H1 (cell line): ENCODE measurements around the gene AGRN. TPM values are rescaled to one million over a fixed set of nuclear protein-coding genes. Genes with fewer than 3 reads are reported as not detected.

Source experiments
- CTCF ChIA-PET: fragments of 300-600 bp; sonication (Branson Sonifier 250); formaldehyde crosslinking; loops from one replicate; lab custom pipeline; 2021; ENCODE audit not compliant: partially characterized antibody; lab: Charles Lee
- POLR2A ChIA-PET: fragments of 300-600 bp; sonication (Branson Sonifier 250); formaldehyde crosslinking; loops from one replicate; lab custom pipeline; 2021; ENCODE audit warnings: inconsistent platforms; ENCODE audit not compliant: partially characterized antibody; lab: Charles Lee
- DNase-seq, 2 experiments: peaks; one replicate each; pipeline versions ENCODE4 v3.0.0 to v3.0.0-alpha.2; 2010 to 2022; ENCODE audit warnings: low spot score in 2 of 2, low read depth in 1 of 2, mixed read lengths in 1 of 2
- FAIRE-seq: peaks from 2 replicates; lab custom pipeline; 2011; peaks lifted over from hg19 to GRCh38; lab: Jason Lieb, UNC
- H2AFZ ChIP-seq: 2 replicates; pipeline ENCODE4 v1.8.1; 2012; ENCODE audit warnings: low read length, inconsistent platforms
- H2AK5ac ChIP-seq: 2 replicates; pipeline ENCODE4 v1.6.1; 2013; ENCODE audit warnings: low read depth, low read length
- H2BK120ac ChIP-seq: replicated peaks from 2 replicates; pipeline ENCODE3; 2013; ENCODE audit warnings: low read depth, low read length, inconsistent platforms
- H2BK12ac ChIP-seq: 2 replicates; pipeline ENCODE4 v1.6.1; 2013; ENCODE audit warnings: low read depth, low read length
- H2BK15ac ChIP-seq: 2 replicates; pipeline ENCODE4 v1.6.1; 2013; ENCODE audit warnings: low read length
- H2BK20ac ChIP-seq: 2 replicates; pipeline ENCODE4 v1.6.1; 2013; ENCODE audit warnings: low read length
- H2BK5ac ChIP-seq: 2 replicates; pipeline ENCODE4 v1.6.1; 2013; ENCODE audit warnings: low read depth, low read length
- H3K14ac ChIP-seq: 2 replicates; pipeline ENCODE4 v1.6.1; 2013; ENCODE audit warnings: inconsistent platforms; ENCODE audit not compliant: insufficient read length
- H3K18ac ChIP-seq: 2 replicates; pipeline ENCODE4 v1.6.1; 2013; ENCODE audit warnings: low read length; ENCODE audit errors: extremely low read depth
- H3K23ac ChIP-seq: 2 replicates; pipeline ENCODE4 v1.6.1; 2013; ENCODE audit warnings: inconsistent platforms; ENCODE audit not compliant: insufficient read length
- H3K23me2 ChIP-seq: 2 replicates; pipeline ENCODE4 v1.6.1; 2013; ENCODE audit warnings: low read depth, low read length
- H3K27ac ChIP-seq: 2 replicates; pipeline ENCODE4 v1.6.1; 2011; ENCODE audit warnings: low read depth, low read length, inconsistent platforms
- H3K27me3 ChIP-seq, 4 experiments: replicated peaks in 1 of 4; 1 replicate in 1 of 4; 2 replicates in 3 of 4; pipeline versions ENCODE4 v1.6.1 to v1.8.1; 2011 to 2013; ENCODE audit warnings: low read length in 3 of 4, mild to moderate bottlenecking in 3 of 4, inconsistent platforms in 2 of 4, mixed read lengths in 2 of 4, moderate library complexity in 1 of 4; ENCODE audit not compliant: control insufficient read depth in 3 of 4, insufficient read depth in 3 of 4; ENCODE audit errors: extremely low read depth in 1 of 4
- H3K36me3 ChIP-seq, 4 experiments: 2 replicates each; pipeline versions ENCODE4 v1.6.1 to v1.8.1; 2011 to 2013; ENCODE audit warnings: mild to moderate bottlenecking in 4 of 4, low read length in 3 of 4, moderate library complexity in 2 of 4, control low read depth in 1 of 4, inconsistent platforms in 1 of 4; ENCODE audit not compliant: insufficient read depth in 4 of 4, control insufficient read depth in 2 of 4
- H3K4ac ChIP-seq: replicated peaks from 2 replicates; pipeline ENCODE3; 2013; ENCODE audit warnings: low read length, low read depth, mixed read lengths, inconsistent platforms; ENCODE audit not compliant: insufficient read length
- H3K4me1 ChIP-seq, 4 experiments: replicated peaks in 1 of 4; 1 replicate in 1 of 4; 2 replicates in 3 of 4; pipeline versions ENCODE4 v1.6.1 to v1.8.1; 2011 to 2013; ENCODE audit warnings: low read length in 3 of 4, inconsistent platforms in 2 of 4, mixed read lengths in 1 of 4; ENCODE audit not compliant: insufficient read depth in 4 of 4, control insufficient read depth in 3 of 4
- H3K4me2 ChIP-seq, 2 experiments: 2 replicates each; pipeline versions ENCODE4 v1.6.1 to v1.8.1; 2011 to 2013; ENCODE audit warnings: low read depth in 2 of 2, low read length in 2 of 2, control low read depth in 1 of 2, inconsistent platforms in 1 of 2, mild to moderate bottlenecking in 1 of 2; ENCODE audit not compliant: insufficient read depth in 1 of 2
- H3K4me3 ChIP-seq, 4 experiments: fragments of 200-600, 300-600 bp in 1 of 4; sonication (generic), shearing (Covaris generic), sonication (Bioruptor Twin) in 1 of 4; 2 replicates each; pipeline versions ENCODE4 v1.5.1 to v1.8.1; 2011 to 2016; ENCODE audit warnings: low read length in 4 of 4, low read depth in 3 of 4, control low read depth in 2 of 4, inconsistent platforms in 2 of 4, mild to moderate bottlenecking in 2 of 4, mixed read lengths in 1 of 4, moderate library complexity in 1 of 4; ENCODE audit not compliant: insufficient read depth in 2 of 4; ENCODE audit errors: extremely low read depth in 1 of 4
- H3K56ac ChIP-seq: replicated peaks from 2 replicates; pipeline ENCODE3; 2013; ENCODE audit warnings: low read depth, mild to moderate bottlenecking, mixed read lengths, low read length, inconsistent platforms; ENCODE audit not compliant: insufficient read length
- H3K79me1 ChIP-seq: 2 replicates; pipeline ENCODE4 v1.6.1; 2013; ENCODE audit warnings: low read depth, low read length, control low read depth
- H3K79me2 ChIP-seq, 2 experiments: 2 replicates each; pipeline versions ENCODE4 v1.6.1 to v1.8.1; 2012 to 2013; ENCODE audit warnings: low read length in 2 of 2, mild to moderate bottlenecking in 2 of 2, inconsistent platforms in 1 of 2; ENCODE audit not compliant: insufficient read depth in 2 of 2, control insufficient read depth in 1 of 2
- H3K9ac ChIP-seq, 4 experiments: replicated peaks in 1 of 4; 1 replicate in 1 of 4; 2 replicates in 3 of 4; pipeline versions ENCODE4 v1.6.1 to v1.8.1; 2011 to 2013; ENCODE audit warnings: low read depth in 3 of 4, low read length in 3 of 4, control low read depth in 2 of 4, mild to moderate bottlenecking in 2 of 4, moderate library complexity in 2 of 4, inconsistent platforms in 1 of 4; ENCODE audit errors: extremely low read depth in 1 of 4
- H3K9me3 ChIP-seq, 2 experiments: 2 replicates each; pipeline versions ENCODE4 v1.6.1 to v1.8.1; 2012 to 2013; ENCODE audit warnings: mild to moderate bottlenecking in 2 of 2, moderate library complexity in 2 of 2, control low read depth in 1 of 2, inconsistent platforms in 1 of 2, low read depth in 1 of 2, low read length in 1 of 2, mixed read lengths in 1 of 2; ENCODE audit not compliant: insufficient read depth in 2 of 2
- H4K20me1 ChIP-seq, 2 experiments: replicated peaks in 1 of 2; 2 replicates each; pipeline versions ENCODE3 to v1.8.1; 2011 to 2013; ENCODE audit warnings: inconsistent platforms in 2 of 2, low read length in 2 of 2, mild to moderate bottlenecking in 1 of 2; ENCODE audit not compliant: insufficient read depth in 2 of 2, control insufficient read depth in 1 of 2
- H4K5ac ChIP-seq: 2 replicates; pipeline ENCODE4 v1.6.1; 2013; ENCODE audit warnings: low read length, low read depth, mixed read lengths, inconsistent platforms; ENCODE audit not compliant: insufficient read length
- H4K8ac ChIP-seq: 2 replicates; pipeline ENCODE4 v1.8.0; 2013; ENCODE audit warnings: mild to moderate bottlenecking, moderate library complexity, low read length, inconsistent platforms; ENCODE audit not compliant: insufficient read depth; ENCODE audit errors: extremely low read depth
- H4K91ac ChIP-seq: replicated peaks from 2 replicates; pipeline ENCODE3; 2013; ENCODE audit warnings: low read length, mixed read lengths, inconsistent platforms; ENCODE audit not compliant: insufficient read length
- BACH1 ChIP-seq: IDR thresholded peaks from 2 replicates; pipeline ENCODE4 v1.6.1; 2012; ENCODE audit warnings: low read length, improper control_type of control experiment
- EP300 ChIP-seq, 2 experiments: IDR thresholded peaks; 1 replicate in 1 of 2; 2 replicates in 1 of 2; pipeline ENCODE4 v1.6.1; 2011 to 2012; ENCODE audit warnings: low read depth in 2 of 2, low read length in 2 of 2, mild to moderate bottlenecking in 2 of 2, borderline replicate concordance in 1 of 2, inconsistent platforms in 1 of 2, moderate library complexity in 1 of 2
- EZH2 ChIP-seq: fragments of 200-600 bp; sonication (generic); IDR thresholded peaks from 2 replicates; pipeline ENCODE4 v1.7.1; 2012; ENCODE audit warnings: low read depth, mild to moderate bottlenecking, moderate library complexity, low read length, inconsistent platforms; ENCODE audit not compliant: severe bottlenecking
- GTF2F1 ChIP-seq: IDR thresholded peaks from 2 replicates; pipeline ENCODE4 v1.6.1; 2012; ENCODE audit warnings: low read depth, low read length, improper control_type of control experiment, borderline replicate concordance
- HDAC6 ChIP-seq: IDR thresholded peaks from one replicate; pipeline ENCODE4 v1.7.1; 2012; ENCODE audit warnings: low read depth, mild to moderate bottlenecking, inconsistent platforms, low read length, moderate library complexity
- JUND ChIP-seq: IDR thresholded peaks from 2 replicates; pipeline ENCODE4 v1.6.1; 2011; ENCODE audit warnings: mild to moderate bottlenecking, improper control_type of control experiment, low read length
- KDM1A ChIP-seq: fragments of 200-600, 300-600 bp; sonication (generic); IDR thresholded peaks from 2 replicates; pipeline ENCODE4 v1.7.1; 2016; ENCODE audit warnings: mild to moderate bottlenecking, low read length, borderline replicate concordance
- RBBP5 ChIP-seq: IDR thresholded peaks from 2 replicates; pipeline ENCODE4 v1.7.1; 2012; ENCODE audit warnings: low read depth, mild to moderate bottlenecking, inconsistent platforms, low read length, moderate library complexity, borderline replicate concordance
- SP2 ChIP-seq: IDR thresholded peaks from 2 replicates; pipeline ENCODE4 v1.6.1; 2012; ENCODE audit warnings: mild to moderate bottlenecking, low read length, inconsistent platforms
- SP4 ChIP-seq: IDR thresholded peaks from 2 replicates; pipeline ENCODE4 v1.6.1; 2012; ENCODE audit warnings: low read length, inconsistent platforms
- TAF1 ChIP-seq: IDR thresholded peaks from 2 replicates; pipeline ENCODE4 v1.6.1; 2011; ENCODE audit warnings: mild to moderate bottlenecking, low read depth, low read length
- TBP ChIP-seq: IDR thresholded peaks from 2 replicates; pipeline ENCODE4 v1.6.1; 2011; ENCODE audit warnings: low read depth, low read length, improper control_type of control experiment
- WGBS, 2 experiments: shearing (Covaris generic) in 1 of 2; methylation state at CpG; one replicate each; pipeline versions ENCODE4 v1.1.6 to v1.1.7; 2013 to 2015; ENCODE audit warnings: low lambda C conversion rate in 2 of 2, mixed read lengths in 2 of 2, inconsistent platforms in 1 of 2, low coverage in 1 of 2, missing lambda C conversion rate in 1 of 2; ENCODE audit not compliant: insufficient replicate concordance in 2 of 2, insufficient coverage in 1 of 2, insufficient read length in 1 of 2; ENCODE audit errors: extremely low coverage in 1 of 2, missing lambda C conversion rate in 1 of 2; 5-methylcytosine and 5-hydroxymethylcytosine counted together
- polyA plus RNA-seq, 7 experiments: library from polyadenylated mRNA; depleted of rRNA in 3 of 7; stranded (reverse) in 5 of 7; unstranded in 2 of 7; fragments of >200 nt in 5 of 7; fragments of 200-250 nt in 2 of 7; gene quantifications; 1 replicate in 5 of 7; 2 replicates in 1 of 7; 4 replicates in 1 of 7; pipeline versions ENCODE4 v1.2.1 to v1.2.3, GENCODE V29; 2011 to 2013; ENCODE audit warnings: missing spikeins in 2 of 7, mixed read lengths in 2 of 7
- total RNA-seq: library from RNA; stranded (reverse); fragmentation: NEBNext Ultra II Directional; extraction: Animal tissue kit (Norgen Biotek cat#: 25700); gene quantifications from 2 replicates; pipeline ENCODE4 v1.2.1, GENCODE V29; 2021
- TF ChIP-seq, protein P1 (sequence below): IDR thresholded peaks from 2 replicates; pipeline ENCODE4 v1.6.1; 2012; ENCODE audit warnings: inconsistent platforms

AGRN gene
- total and polyA plus RNA-seq, 2 of the 8 experiments (the other 6 are each of a cell fraction or from before 2014, with no cell fraction given), result 52.3 to 155 TPM

DNA sequence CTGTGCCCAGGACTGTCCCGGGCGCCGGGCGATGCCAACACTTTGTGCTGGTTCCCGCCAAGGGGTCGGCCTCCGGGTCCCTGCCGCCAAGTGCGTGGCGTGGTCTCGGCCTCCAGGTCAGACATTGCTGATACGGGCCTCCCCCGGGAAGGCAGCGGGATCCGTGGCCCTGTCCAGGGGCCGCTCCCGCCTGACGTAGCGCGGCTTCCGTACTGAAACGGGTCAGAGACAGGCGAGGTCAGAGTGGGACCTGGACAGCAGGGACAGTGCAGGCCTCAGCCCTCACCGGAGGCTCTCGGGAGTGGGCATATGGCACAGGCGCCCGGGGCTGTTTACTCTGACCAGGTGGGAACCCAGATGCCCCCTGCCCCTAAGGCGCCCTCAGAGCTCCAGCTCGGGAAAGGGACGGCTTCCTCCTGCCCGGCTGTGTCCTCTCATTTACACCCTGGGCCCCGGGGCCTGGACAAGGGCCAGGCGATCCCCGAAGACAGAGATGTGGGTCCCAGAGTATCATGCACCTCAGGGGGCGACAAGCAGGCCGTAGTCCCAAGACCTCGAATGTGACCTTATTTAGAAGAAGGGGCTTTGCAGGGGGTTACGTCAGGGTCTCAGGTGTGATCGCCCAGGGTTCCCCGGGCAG lies 63.0 kb downstream of the AGRN start:
- no peak overlapping the region for H2BK20ac ChIP-seq
- no peak overlapping the region for H3K27ac ChIP-seq
- no peak overlapping the region for H3K23ac ChIP-seq
- TF ChIP-seq, protein P1, sequence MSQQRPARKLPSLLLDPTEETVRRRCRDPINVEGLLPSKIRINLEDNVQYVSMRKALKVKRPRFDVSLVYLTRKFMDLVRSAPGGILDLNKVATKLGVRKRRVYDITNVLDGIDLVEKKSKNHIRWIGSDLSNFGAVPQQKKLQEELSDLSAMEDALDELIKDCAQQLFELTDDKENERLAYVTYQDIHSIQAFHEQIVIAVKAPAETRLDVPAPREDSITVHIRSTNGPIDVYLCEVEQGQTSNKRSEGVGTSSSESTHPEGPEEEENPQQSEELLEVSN, result no peak
- TF ChIP-seq EZH2 (no peak), JUND (no peak), SP2 (no peak), EP300 (IDR thresholded peaks at IDR 0.05; ENCODE audit: borderline replicate concordance in 1 of 2, low read depth in 2 of 2, low read length in 2 of 2) (no peak), GTF2F1 (no peak), TBP (no peak), SP4 (no peak), KDM1A (no peak), BACH1 (no peak), TAF1 (no peak), RBBP5 (no peak), HDAC6 (no peak)

More for the DNA sequence above, 63.0 kb downstream of the AGRN start:
- Histone ChIP-seq H3K4me2 (no peak overlapping the region), H2BK120ac (no peak overlapping the region), H3K4ac (no peak overlapping the region), H3K18ac (no peak overlapping the region), H3K56ac (no peak overlapping the region), H2BK15ac (no peak overlapping the region), H3K9me3 (no peaks in the 10 kb centered on the region), H2AFZ (no peak overlapping the region), H3K27me3 (peaks cover 0 to 5% (median 2%) of the 10 kb centered on the region in 4 experiments; a peak in 3 of 7 replicates), H3K4me3 (no peak overlapping the region), H4K91ac (no peak overlapping the region), H3K4me1 (peaks cover 0 to 8% (median 6%) of the 10 kb centered on the region in 4 experiments; a peak in 5 of 7 replicates), H3K23me2 (peaks cover 8% of the 10 kb centered on the region; the same call in 1 of the 2 replicates), H3K14ac (no peak overlapping the region), H3K9ac (no peak overlapping the region), H3K79me2 (no peaks in the 10 kb centered on the region), H3K36me3 (no peaks in the 10 kb centered on the region), H2BK5ac (no peak overlapping the region), H3K79me1 (no peaks in the 10 kb centered on the region), H4K20me1 (peaks cover 0 to 3% of the 10 kb centered on the region in 2 experiments), H2BK12ac (no peak overlapping the region), H4K5ac (no peak overlapping the region), H2AK5ac (no peak overlapping the region), H4K8ac (no peak overlapping the region)
- FAIRE-seq, result no peak
- ChIA-PET CTCF (interaction anchor here (1.0 to 1.4 kb wide), 3 partner anchors 38 to 209 kb away, joined by 3 to 4 read pairs (median 3); no protein-coding TSS in a partner anchor), POLR2A (interaction anchor here (1.1 kb wide), 1 partner anchor 50 kb away, joined by 4 read pairs; no protein-coding TSS in a partner anchor)
- DNase-seq, result no peak
- WGBS, 2 experiments, result 90% methylated on average over 32 of the region's 40 CpGs; no CpG with 5 or more reads in 1 of the 2 experiments
